B cell (primary cell): ENCODE measurements around the gene PTPN20.
"Not testable (repeated sequence)": the region's sequence is repeated elsewhere in the genome, so short reads cannot be mapped to it uniquely, and the experiment has no call there.

Experiments used
- CTCF ChIP-seq: fragments of 200-600 bp; IDR thresholded peaks from one replicate; pipeline ENCODE4 v1.8.0; 2022; ENCODE audit warnings: antibody characterized with exemption, mild to moderate bottlenecking
- EZH2 ChIP-seq: IDR thresholded peaks from 2 replicates; pipeline ENCODE4 v1.6.1; 2012; ENCODE audit warnings: borderline replicate concordance, low read depth, mild to moderate bottlenecking, moderate library complexity, low read length; ENCODE audit not compliant: insufficient read depth, poor library complexity, severe bottlenecking

GRCh38 chr10:46911144-46911876 lies at the start of gene PTPN20:
- not testable (repeated sequence) for TF ChIP-seq CTCF, EZH2
